HS-5 (cell line): ENCODE results near the gene VSIG8.
A peak's percentile ranks its signal among the peaks of the same experiment; 100 is the strongest.

Source experiments
- DNase-seq: peaks from one replicate; pipeline ENCODE4 v3.0.0-alpha.2; 2012; ENCODE audit warnings: low read depth

The VSIG8 gene

GRCh38 chr1:159883134-159883533 lies 20.7 kb upstream of the VSIG8 start:
- DNase-seq = no peak

DNA sequence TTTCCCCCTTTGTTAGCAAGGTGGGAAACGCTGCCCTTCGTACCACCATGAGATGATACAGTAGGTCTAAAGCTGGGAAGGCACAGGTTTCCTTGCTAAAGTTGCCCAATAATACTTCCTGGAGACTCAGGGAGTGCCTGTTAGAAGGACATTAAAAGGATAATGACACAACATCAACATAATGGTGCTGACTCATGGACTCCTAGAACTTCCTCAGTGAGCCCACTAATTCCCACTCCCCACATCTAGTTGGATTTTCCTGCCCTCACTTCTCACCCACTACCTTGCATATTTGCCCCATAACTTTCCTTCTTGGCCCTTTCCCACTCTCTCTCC lies 20.0 kb upstream of the VSIG8 start:
- no peak for DNase-seq

DNA sequence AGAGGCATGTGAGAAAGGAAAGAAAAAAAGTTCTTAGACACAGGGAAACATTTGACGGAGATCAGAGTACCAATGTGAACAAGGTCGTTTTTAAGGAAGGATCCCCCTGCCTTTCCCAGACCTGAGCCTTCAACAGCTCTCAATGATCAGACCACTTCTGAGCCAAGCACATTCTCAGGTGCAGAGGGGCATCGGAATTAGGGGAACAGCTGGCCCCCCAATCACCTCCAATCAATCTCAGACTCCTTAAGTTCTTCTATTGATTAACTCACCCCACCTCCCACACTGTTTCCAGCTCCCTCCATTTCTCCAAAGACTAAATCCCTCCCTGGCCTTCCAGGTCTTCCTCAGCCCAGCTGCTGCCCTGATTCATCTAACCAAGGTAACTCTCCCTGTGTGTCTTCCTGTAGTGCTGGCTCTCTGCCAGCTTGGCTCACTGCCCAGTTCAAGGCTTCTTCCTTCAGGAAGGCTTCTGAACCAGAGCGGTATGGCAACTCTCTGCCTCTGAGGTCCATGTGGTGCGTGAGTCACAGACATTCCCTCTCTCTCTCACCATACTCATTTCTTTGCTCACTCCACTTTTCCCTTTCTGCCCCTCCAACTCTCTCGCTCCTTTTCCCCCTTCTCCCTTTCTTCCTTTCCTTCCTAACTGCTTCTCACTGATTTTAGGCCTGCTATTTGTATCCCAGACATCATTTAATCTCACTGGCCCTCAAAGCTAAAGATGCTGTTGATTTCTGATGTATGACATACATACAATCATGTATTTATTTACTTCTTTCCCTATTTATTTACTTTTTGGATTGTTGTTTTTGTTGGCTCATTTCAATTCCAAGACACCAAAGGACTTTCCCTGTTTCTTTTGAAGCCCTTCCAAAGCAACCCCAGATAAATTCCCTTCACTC lies 19.4 kb upstream of the VSIG8 start:
- DNase-seq = peak; percentile 97

- no peak for DNase-seq
These were observed 18.0 kb upstream of the VSIG8 start for GRCh38 chr1:159880430-159880829.

DNA sequence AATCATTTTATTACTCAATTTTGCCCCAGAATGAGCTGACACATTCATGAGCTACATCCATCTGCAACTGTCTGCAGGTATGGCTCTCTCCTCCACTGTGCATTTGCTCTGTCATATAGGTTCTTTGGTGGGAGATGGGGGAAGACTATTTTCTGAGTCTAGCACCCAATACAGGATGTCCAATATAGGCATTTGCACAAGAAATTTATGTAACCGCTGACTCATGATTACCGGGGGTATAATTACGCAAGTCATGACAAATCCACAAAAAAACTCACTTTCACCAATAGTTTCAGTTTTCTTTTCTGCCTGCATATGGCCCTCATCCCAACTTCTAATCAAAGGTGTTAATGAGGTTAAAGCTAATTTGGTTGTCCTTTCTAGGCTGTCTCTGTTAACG lies 17.5 kb upstream of the VSIG8 start:
- peak; percentile 84 for DNase-seq

DNA sequence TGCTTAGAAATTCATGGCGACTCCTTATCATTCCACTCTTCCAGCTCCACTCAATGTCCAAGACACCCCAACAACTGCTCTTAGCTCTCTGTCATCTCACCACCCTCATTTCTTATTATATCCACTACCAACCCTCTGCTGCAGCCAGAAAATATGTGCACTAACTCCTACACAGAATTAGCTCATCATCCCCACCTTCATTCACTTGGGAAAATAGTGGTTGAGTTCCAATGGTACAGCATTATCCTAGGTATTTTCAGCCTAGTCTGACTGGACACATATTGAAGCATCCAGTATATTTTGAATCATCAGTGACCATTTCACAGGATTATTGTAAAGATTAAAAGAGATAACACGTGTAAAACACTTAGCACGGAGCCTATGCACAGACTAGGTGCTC lies 16.7 kb upstream of the VSIG8 start:
- DNase-seq = no peak

- DNase-seq = no peak
These were observed 15.4 kb upstream of the VSIG8 start for GRCh38 chr1:159877695-159878444.

DNA sequence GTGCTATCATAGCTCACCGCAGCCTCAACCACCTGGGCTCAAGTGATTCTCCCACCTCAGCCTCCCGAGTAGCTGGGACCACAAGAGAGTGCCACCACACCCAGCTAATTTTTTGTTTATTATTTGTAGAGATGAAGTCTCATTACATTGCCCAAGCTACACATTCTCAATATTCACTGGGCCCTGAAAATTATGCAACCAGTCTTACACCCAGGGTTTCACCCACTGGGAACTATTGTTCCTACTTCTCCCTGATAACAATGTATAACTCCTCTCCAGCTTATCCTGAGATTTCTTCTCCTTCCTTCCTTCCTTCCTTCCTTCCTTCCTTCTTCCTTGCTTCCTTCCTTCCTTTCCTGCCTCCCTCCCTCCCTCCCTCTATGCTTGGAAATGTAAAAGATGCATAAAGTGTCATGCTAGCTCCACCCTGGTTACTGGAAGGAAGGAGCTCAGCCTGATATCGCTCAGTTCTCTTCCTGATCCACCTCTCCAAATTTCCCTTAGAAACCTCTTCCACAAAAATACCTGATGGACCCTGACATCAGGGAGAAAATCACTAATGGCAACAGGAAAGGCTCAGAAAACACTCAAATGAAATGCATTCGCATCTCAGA lies 11.2 kb upstream of the VSIG8 start:
- DNase-seq = no peak

GRCh38 chr1:159872891-159873290 lies 10.4 kb upstream of the VSIG8 start:
- no peak for DNase-seq

DNA sequence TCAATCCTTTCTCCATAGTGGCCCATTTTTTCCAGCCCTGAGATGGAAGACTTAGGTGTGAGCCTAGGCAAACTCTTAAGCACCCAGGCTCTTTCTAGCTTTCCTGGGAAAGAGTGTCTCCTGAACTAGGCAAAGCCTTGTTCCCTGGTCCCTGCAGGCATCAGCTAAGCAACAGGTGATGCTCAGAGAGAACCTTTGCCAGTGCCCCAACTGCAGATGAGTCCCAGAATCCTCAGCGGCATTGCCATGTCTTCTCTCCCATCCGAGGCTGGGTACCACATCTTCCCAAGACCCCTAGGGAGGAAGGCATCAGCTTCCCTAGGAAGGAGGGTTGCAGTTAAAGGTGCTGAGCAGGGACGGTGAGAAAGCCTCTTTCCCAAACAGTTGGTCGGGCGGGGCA lies 8.2 kb upstream of the VSIG8 start:
- no peak for DNase-seq

- no peak for DNase-seq
These were observed 7.2 kb upstream of the VSIG8 start for GRCh38 chr1:159869607-159870006.

DNA sequence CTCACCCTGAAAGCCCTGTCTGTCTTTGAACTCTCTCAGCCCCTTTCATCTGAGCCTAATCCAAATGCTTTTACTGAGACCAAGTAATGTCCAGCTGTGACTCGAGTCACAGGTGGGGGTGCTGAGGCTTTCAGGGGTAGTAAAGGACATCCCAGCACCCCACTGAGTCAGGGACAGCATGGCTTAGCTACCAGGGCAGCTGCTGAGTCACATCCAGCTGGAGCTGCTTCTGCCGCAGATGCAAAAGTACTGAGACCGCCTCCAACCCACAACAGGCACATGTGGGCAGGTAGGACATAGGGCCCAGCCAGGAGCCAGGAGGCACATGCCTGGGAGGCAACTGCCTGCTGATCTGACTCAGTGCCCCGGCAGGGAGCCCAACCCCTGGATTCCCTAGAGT lies 6.7 kb upstream of the VSIG8 start:
- DNase-seq = no peak

DNA sequence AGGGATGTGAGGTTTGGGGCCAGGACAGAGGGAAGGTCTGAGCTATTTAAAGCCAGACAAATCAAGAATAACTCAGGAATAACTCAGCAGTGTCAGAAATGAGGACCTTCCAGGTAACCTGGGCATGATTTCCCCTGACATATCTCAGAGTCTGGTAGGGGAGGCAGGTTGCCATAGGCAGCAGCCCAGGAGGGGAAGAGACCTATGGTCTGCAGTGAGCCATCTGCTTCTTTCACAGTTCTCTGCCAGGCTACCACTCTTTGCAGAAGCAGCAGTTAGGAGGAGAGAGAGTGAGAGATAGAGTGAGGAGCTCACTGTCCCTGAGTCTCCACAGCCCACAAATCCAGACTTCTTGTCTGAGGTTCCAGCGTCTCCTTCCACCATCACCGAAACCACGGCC lies 6.3 kb upstream of the VSIG8 start:
- DNase-seq = no peak

- DNase-seq = no peak
These were observed 5.2 kb upstream of the VSIG8 start for GRCh38 chr1:159867664-159868026.

DNA sequence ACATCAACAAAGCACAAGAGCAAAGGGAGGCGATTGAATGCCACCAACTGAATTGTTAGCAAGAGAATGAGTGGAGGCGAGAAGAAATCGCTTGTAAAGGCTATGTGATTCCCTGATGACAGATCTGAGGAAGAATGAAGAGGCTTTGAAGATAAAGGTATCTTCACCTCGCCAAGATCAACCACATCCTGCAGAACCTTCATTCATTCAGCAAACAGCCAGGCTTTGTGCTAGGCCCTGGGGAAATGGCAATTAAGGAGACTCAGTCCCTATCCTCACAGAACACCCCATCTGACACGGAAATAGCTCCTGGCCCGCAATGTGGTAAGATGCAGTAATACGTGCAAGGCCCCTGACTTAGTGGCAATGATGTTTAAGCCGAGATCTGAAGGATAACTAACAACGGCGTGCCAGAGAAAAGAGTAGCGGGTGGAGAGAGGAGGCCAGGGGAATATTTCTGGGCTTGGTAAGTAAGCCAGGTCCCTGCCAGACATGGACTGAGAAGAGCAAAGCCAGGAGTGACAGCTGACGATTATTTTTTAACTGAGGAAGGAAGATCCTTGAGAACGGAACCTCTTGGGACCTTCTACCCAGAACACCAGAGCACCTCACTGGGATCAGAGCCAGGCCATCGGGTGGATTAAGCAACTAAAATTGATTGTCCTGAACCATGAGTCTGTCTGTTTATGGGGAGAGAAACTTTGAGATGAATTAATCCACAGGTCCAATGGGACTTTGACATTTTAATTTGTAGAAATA lies 4.6 kb upstream of the VSIG8 start:
- no peak for DNase-seq

GRCh38 chr1:159866066-159866465 lies 3.6 kb upstream of the VSIG8 start:
- DNase-seq = no peak

- DNase-seq = no peak
These were observed 1.8 kb upstream of the VSIG8 start for GRCh38 chr1:159864262-159864661.

DNA sequence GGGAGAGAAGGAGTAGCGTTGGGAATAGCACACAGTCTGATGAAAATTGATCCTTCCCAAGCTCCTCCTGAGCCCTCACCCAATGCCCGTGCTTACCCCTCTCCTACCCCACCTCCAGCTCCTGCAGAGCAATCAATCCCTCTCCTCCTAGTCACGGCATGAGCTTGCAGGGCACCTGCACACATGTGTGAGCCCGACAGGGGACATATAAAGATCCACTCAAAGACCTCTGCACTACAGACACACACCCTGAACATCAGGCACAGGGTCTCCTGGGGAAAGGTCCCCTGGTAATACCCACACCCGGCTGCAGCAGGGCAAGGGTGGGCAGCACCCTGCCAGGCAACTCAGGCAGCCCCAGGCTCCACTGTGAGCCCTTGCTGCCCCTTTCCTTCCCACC lies 426 bp downstream of the VSIG8 start:
- DNase-seq = no peak

DNA sequence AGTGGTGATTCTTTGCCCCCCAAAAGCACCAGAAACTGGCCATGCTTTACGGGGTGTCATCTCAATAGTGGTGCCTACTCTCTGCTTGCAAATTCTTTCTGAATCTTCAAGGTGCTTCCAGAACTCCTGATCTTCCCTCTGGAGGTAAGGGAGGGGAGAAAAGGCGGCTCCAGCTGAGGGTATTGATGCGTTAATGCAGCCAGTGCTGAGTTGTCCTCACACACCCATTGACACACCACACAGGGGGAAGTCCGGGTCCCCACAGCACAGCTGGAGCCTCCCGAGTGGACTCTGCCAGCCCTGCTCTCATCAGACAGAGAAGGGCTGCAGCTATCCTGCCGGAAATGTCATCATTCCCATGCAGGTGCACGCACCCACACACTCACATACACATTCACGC lies 1.2 kb downstream of the VSIG8 start:
- DNase-seq = no peak

DNA sequence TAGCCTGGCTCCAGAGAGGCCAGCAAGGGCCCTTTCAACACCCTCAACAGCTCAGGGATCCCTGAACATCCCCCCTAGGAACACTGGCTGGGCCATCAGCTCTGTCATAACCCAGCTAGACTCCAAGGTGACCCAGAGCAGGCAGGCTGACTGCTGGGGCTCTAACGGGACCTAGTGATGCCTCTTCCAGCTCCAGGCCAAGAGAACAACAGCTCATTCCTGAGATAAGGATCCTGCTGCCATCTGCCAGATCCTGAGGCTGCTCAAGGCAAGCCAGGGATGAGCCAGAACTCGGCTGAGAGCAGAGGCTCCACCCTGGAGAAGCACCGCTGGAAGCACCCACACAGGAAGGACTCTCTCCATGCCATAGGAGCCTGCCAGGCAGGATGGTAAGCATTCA lies 2.0 kb downstream of the VSIG8 start:
- no peak for DNase-seq

DNA sequence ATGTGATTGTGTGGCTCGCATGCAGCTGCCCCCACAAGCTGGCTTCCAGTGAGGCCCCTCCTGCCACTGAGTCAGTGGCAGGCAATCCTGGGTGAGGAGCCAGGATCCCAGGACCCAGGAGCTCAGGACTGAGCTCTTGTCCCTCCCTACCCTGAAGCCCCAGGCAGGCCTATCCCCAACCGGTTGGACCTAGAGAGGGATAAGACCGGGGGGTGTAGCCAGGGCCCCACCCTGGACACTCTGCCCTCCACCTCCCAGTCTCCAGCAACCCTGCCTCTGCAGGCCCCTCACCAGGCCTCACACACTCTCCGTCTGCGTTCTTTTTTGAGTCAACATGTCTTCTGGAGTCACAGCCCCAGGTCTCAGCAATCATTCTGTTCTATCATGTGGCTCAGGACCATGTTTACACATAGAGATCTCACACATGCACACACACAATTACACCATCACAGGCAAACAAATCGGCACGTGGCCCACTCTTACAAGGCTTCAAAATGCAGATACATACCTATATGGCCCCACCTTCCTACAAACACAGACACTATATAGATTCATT lies 2.6 kb downstream of the VSIG8 start:
- DNase-seq = no peak

GRCh38 chr1:159857889-159858288 lies 4.6 kb downstream of the VSIG8 start:
- no peak for DNase-seq
